ENCODE results near the gene MAN2B1. TPM values are rescaled to one million over a fixed set of nuclear protein-coding genes. Genes with fewer than 3 reads are reported as not detected.
A peak's percentile ranks its signal among the peaks of the same experiment; 100 is the strongest.
"Not testable (repeated sequence)": the region's sequence is repeated elsewhere in the genome, so short reads cannot be mapped to it uniquely, and the experiment has no call there.

The MAN2B1 gene
- total RNA-seq, 1 donor from 2014 or later: 104 TPM

- DNase-seq (ENCODE audit: low spot score): no peak
Measured at GRCh38 chr19:12657966-12658365, 8.6 kb downstream of the MAN2B1 start.

GRCh38 chr19:12656899-12657571, 9.5 kb downstream of the MAN2B1 start:
- no peak for DNase-seq (ENCODE audit: low spot score)

- DNase-seq (ENCODE audit: low spot score): no peak
Measured at GRCh38 chr19:12655546-12655945, 11.0 kb downstream of the MAN2B1 start.

GRCh38 chr19:12652219-12652618, 14.3 kb downstream of the MAN2B1 start:
- DNase-seq (ENCODE audit: low spot score): no peak

GRCh38 chr19:12649941-12650340, 16.6 kb downstream of the MAN2B1 start:
- DNase-seq (ENCODE audit: low spot score): no peak

GRCh38 chr19:12648088-12648487, 18.5 kb downstream of the MAN2B1 start:
- DNase-seq (ENCODE audit: low spot score): no peak

GRCh38 chr19:12647490-12648071, 19.0 kb downstream of the MAN2B1 start:
- DNase-seq (ENCODE audit: low spot score): peak; percentile 69

GRCh38 chr19:12647047-12647446, 19.5 kb downstream of the MAN2B1 start:
- no peak for DNase-seq (ENCODE audit: low spot score)

GRCh38 chr19:12646551-12646950, 20.0 kb downstream of the MAN2B1 start:
- DNase-seq (ENCODE audit: low spot score): no peak

- DNase-seq (ENCODE audit: low spot score): not testable (repeated sequence)
Measured at GRCh38 chr19:12643716-12644115, 22.8 kb downstream of the MAN2B1 start.

- DNase-seq (ENCODE audit: low spot score): no peak
Measured at GRCh38 chr19:12642506-12642905, 24.0 kb downstream of the MAN2B1 start.

GRCh38 chr19:12641456-12641855, 25.1 kb downstream of the MAN2B1 start:
- no peak for DNase-seq (ENCODE audit: low spot score)

GRCh38 chr19:12639901-12640613, 26.5 kb downstream of the MAN2B1 start:
- peak; percentile 83 for DNase-seq (ENCODE audit: low spot score)

GRCh38 chr19:12638611-12639182, 27.8 kb downstream of the MAN2B1 start:
- no peak for DNase-seq (ENCODE audit: low spot score)

GRCh38 chr19:12636631-12637030, 29.9 kb downstream of the MAN2B1 start:
- DNase-seq (ENCODE audit: low spot score): no peak

- DNase-seq (ENCODE audit: low spot score): no peak
Measured at GRCh38 chr19:12629215-12629614, 37.3 kb downstream of the MAN2B1 start.

GRCh38 chr19:12628040-12629022, 38.2 kb downstream of the MAN2B1 start:
- DNase-seq (ENCODE audit: low spot score): no peak

- DNase-seq (ENCODE audit: low spot score): no peak
Measured at GRCh38 chr19:12626958-12627357, 39.6 kb downstream of the MAN2B1 start.

GRCh38 chr19:12623361-12624031, 43.0 kb downstream of the MAN2B1 start:
- no peak for DNase-seq (ENCODE audit: low spot score)

- DNase-seq (ENCODE audit: low spot score): not testable (repeated sequence)
Measured at GRCh38 chr19:12621253-12622024, 45.1 kb downstream of the MAN2B1 start.

All from mucosa of gallbladder (tissue), 1 donor.